GM19351 (cell line): ENCODE data around the gene MRPL11.

ENCODE experiments used
- ATAC-seq: cut with Tn5 transposase; IDR thresholded peaks from one replicate; pipeline ENCODE4 v1.9.1; 2021; ENCODE audit warnings: mild to moderate bottlenecking, moderate library complexity; ENCODE audit not compliant: unreplicated experiment

The MRPL11 gene

GRCh38 chr11:66393954-66394353, 44.7 kb downstream of the MRPL11 start:
- no peak for ATAC-seq

- no peak for ATAC-seq
Measured at GRCh38 chr11:66391322-66391721, 47.3 kb downstream of the MRPL11 start.

GRCh38 chr11:66388780-66389386, 49.8 kb downstream of the MRPL11 start:
- ATAC-seq, result no peak

DNA sequence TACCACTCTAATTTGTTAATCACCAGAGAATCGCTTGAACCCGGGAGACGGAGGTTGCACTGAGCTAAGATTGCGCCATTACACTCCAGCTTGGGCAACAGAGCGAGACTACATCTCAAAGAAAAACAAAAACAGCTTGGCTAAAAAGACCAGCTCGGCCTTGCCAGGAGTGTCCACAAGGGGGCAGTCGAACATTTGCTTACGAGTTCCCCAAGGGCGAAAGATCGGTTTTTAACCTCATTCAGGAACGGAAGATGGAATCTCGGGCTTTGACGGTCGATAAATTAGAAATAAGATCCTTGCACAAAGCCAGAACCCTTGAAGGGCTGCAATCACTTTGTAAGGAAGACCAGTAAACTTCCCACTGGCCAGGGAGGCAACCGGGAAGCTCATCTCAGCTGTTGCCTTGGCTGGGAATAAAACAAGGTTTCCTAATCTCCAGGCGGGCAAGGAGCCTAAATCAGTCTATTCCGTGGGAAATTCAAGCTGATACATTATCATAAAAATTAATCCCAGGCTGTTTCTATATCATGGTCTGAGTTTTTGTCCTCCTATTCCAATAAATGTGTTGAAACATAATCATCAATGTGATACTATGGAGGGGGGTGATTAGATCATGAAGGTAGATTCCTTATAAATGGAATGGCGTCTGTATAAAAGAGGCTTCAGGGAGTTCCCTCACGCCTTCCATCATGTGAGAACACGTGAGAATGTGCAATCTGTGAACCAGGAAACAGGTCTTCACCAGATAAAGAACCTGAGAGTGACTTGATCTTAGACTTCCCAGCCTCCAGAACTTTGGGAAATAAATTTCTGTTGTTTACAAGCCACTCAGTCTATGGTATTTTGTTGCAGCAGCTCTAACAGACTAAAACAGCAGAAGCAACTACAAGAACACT, 52.2 kb downstream of the MRPL11 start:
- no peak for ATAC-seq
